Skeletal muscle satellite cell (primary cell): Measurements from ENCODE around the gene GARS1.
"Not testable (repeated sequence)": the region's sequence is repeated elsewhere in the genome, so short reads cannot be mapped to it uniquely, and the experiment has no call there.

Experiments used
- H3K27me3 ChIP-seq: 2 replicates; pipeline ENCODE4 v1.7.0; 2013; ENCODE audit warnings: low read length; ENCODE audit not compliant: control insufficient read depth, insufficient read depth
- H3K36me3 ChIP-seq: 2 replicates; pipeline ENCODE4 v1.7.0; 2013; ENCODE audit warnings: mild to moderate bottlenecking, control low read depth, low read length; ENCODE audit not compliant: insufficient read depth
- H3K4me1 ChIP-seq: 2 replicates; pipeline ENCODE4 v1.7.0; 2013; ENCODE audit warnings: low read length; ENCODE audit not compliant: control insufficient read depth, insufficient read depth
- H3K4me2 ChIP-seq: 2 replicates; pipeline ENCODE4 v1.7.0; 2013; ENCODE audit warnings: mild to moderate bottlenecking, low read length
- H3K4me3 ChIP-seq: 2 replicates; pipeline ENCODE4 v1.7.0; 2013; ENCODE audit warnings: low read length
- H3K9ac ChIP-seq: 2 replicates; pipeline ENCODE4 v1.7.0; 2013; ENCODE audit warnings: mild to moderate bottlenecking, low read depth, low read length, moderate library complexity
- H3K9me3 ChIP-seq: replicated peaks from 2 replicates; pipeline ENCODE4 v1.7.0; 2013; ENCODE audit warnings: mild to moderate bottlenecking, control low read depth, low read length

Gene GARS1

GRCh38 chr7:30584415-30584814 is 10.3 kb upstream of the GARS1 start:
- Histone ChIP-seq H3K36me3 (peaks cover 42% of the 10 kb centered on the region), H3K4me3 (no peak overlapping the region), H3K27me3 (no peaks in the 10 kb centered on the region)

GRCh38 chr7:30584965-30585364 is 9.7 kb upstream of the GARS1 start:
- no peak overlapping the region for H3K4me2 ChIP-seq
- H3K9ac ChIP-seq, result no peak overlapping the region
- peaks cover 41% of the 10 kb centered on the region for H3K36me3 ChIP-seq
- H3K4me3 ChIP-seq, result no peak overlapping the region
- no peaks in the 10 kb centered on the region for H3K27me3 ChIP-seq
- H3K4me1 ChIP-seq, result no peaks in the 10 kb centered on the region
- H3K9me3 ChIP-seq, result no peaks in the 10 kb centered on the region

More at GRCh38 chr7:30584415-30584814, 10.3 kb upstream of the GARS1 start:
- Histone ChIP-seq H3K4me1 (no peaks in the 10 kb centered on the region), H3K9ac (no peak overlapping the region), H3K4me2 (no peak overlapping the region), H3K9me3 (no peaks in the 10 kb centered on the region)

- H3K4me3 ChIP-seq, result no peak overlapping the region
- H3K9ac ChIP-seq, result no peak overlapping the region
- H3K4me1 ChIP-seq, result no peaks in the 10 kb centered on the region
- H3K27me3 ChIP-seq, result no peaks in the 10 kb centered on the region
- H3K4me2 ChIP-seq, result no peak overlapping the region
- peaks cover 40% of the 10 kb centered on the region for H3K36me3 ChIP-seq
- H3K9me3 ChIP-seq, result no peaks in the 10 kb centered on the region
These were observed 9.0 kb upstream of the GARS1 start for GRCh38 chr7:30585675-30586074.

GRCh38 chr7:30587547-30587946 is 7.1 kb upstream of the GARS1 start:
- H3K4me3 ChIP-seq, H3K9me3 ChIP-seq, H3K27me3 ChIP-seq, H3K4me1 ChIP-seq, H3K9ac ChIP-seq, H3K4me2 ChIP-seq: not testable (repeated sequence)
- peaks cover 27% of the 10 kb centered on the region for H3K36me3 ChIP-seq

- Histone ChIP-seq H3K27me3 (no peaks in the 10 kb centered on the region), H3K9ac (no peak overlapping the region), H3K36me3 (peaks cover 15% of the 10 kb centered on the region), H3K4me3 (no peak overlapping the region), H3K9me3 (no peaks in the 10 kb centered on the region), H3K4me1 (peaks cover 5% of the 10 kb centered on the region), H3K4me2 (no peak overlapping the region)
These were observed 5.6 kb upstream of the GARS1 start for GRCh38 chr7:30589111-30589510.

GRCh38 chr7:30594048-30594539 is 584 bp upstream of the GARS1 start:
- peak overlapping the region; percentile 97 for H3K4me3 ChIP-seq
- no peaks in the 10 kb centered on the region for H3K27me3 ChIP-seq
- H3K9me3 ChIP-seq, result no peaks in the 10 kb centered on the region
- H3K36me3 ChIP-seq, result peaks cover 8% of the 10 kb centered on the region
- H3K9ac ChIP-seq, result peak overlapping the region; percentile 97
- peaks cover 24% of the 10 kb centered on the region for H3K4me1 ChIP-seq
- peak overlapping the region; percentile 88 for H3K4me2 ChIP-seq

- Histone ChIP-seq H3K36me3 (peaks cover 22% of the 10 kb centered on the region), H3K4me2 (peak overlapping the region; percentile 88), H3K9me3 (no peaks in the 10 kb centered on the region), H3K27me3 (no peaks in the 10 kb centered on the region), H3K9ac (peak overlapping the region; percentile 97), H3K4me1 (peaks cover 24% of the 10 kb centered on the region), H3K4me3 (peak overlapping the region; percentile 97)
These were observed 847 bp downstream of the GARS1 start for GRCh38 chr7:30595436-30596013.

GRCh38 chr7:30596014-30596641 is 1.4 kb downstream of the GARS1 start:
- Histone ChIP-seq H3K9me3 (no peaks in the 10 kb centered on the region), H3K27me3 (no peaks in the 10 kb centered on the region), H3K36me3 (peaks cover 27% of the 10 kb centered on the region), H3K4me1 (peaks cover 24% of the 10 kb centered on the region), H3K4me2 (peak overlapping the region; percentile 88), H3K4me3 (peak overlapping the region; percentile 97), H3K9ac (peak overlapping the region; percentile 97)

GRCh38 chr7:30596721-30597120 is 2.0 kb downstream of the GARS1 start:
- H3K9me3 ChIP-seq, result no peaks in the 10 kb centered on the region
- no peaks in the 10 kb centered on the region for H3K27me3 ChIP-seq
- H3K4me3 ChIP-seq, result peak overlapping the region; percentile 97
- peak overlapping the region; percentile 97 for H3K9ac ChIP-seq
- H3K4me1 ChIP-seq, result peaks cover 24% of the 10 kb centered on the region
- H3K4me2 ChIP-seq, result peak overlapping the region; percentile 88
- H3K36me3 ChIP-seq, result peaks cover 33% of the 10 kb centered on the region

- H3K4me2 ChIP-seq, result peak overlapping the region; percentile 88
- peak overlapping the region; percentile 97 for H3K9ac ChIP-seq
- peaks cover 24% of the 10 kb centered on the region for H3K4me1 ChIP-seq
- no peaks in the 10 kb centered on the region for H3K9me3 ChIP-seq
- H3K4me3 ChIP-seq, result peak overlapping the region; percentile 97
- H3K27me3 ChIP-seq, result no peaks in the 10 kb centered on the region
- H3K36me3 ChIP-seq, result peaks cover 44% of the 10 kb centered on the region
These were observed 3.6 kb downstream of the GARS1 start for GRCh38 chr7:30598121-30598876.

GRCh38 chr7:30604901-30605300 is 10.2 kb downstream of the GARS1 start:
- H3K36me3 ChIP-seq, result peaks cover 85% of the 10 kb centered on the region
- H3K4me1 ChIP-seq, result peaks cover 8% of the 10 kb centered on the region
- no peak overlapping the region for H3K9ac ChIP-seq
- no peak overlapping the region for H3K4me2 ChIP-seq
- no peak overlapping the region for H3K4me3 ChIP-seq
- no peaks in the 10 kb centered on the region for H3K9me3 ChIP-seq
- no peaks in the 10 kb centered on the region for H3K27me3 ChIP-seq
